ENCODE measurements around the gene EPHA4. TPM values are rescaled to one million over a fixed set of nuclear protein-coding genes. Genes with fewer than 3 reads are reported as not detected.

Gene EPHA4
- total RNA-seq, 3 donors from 2014 or later = 21.4 to 36.8 (median 21.9) TPM

DNA sequence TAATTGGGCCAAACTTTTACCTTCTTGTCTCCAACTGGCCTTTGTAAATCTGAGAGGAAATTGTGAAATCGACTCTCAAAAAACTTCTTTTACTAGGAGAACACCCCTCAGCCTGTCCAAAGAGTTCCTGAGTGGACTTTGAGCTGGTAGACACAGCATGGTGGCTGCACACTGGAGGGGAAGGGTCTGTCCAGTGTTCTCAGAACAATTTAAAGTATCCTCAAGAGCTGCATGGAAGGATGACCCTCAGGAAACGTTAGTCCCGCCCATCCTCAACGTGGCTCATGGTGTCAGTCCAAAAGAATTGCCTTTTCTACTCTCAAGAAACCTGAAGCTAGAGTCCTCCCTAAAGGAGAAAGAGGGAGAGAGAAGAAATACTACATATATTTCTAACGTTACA, 182.7 kb downstream of the EPHA4 start:
- H3K4me1 ChIP-seq (ENCODE audit: low read depth) = no peaks in the 10 kb centered on the region
- intact Hi-C loops (cut with DNase I, micrococcal nuclease) = no loop called here
- no peaks in the 10 kb centered on the region for H3K9me3 ChIP-seq
- TF ChIP-seq, protein P1, sequence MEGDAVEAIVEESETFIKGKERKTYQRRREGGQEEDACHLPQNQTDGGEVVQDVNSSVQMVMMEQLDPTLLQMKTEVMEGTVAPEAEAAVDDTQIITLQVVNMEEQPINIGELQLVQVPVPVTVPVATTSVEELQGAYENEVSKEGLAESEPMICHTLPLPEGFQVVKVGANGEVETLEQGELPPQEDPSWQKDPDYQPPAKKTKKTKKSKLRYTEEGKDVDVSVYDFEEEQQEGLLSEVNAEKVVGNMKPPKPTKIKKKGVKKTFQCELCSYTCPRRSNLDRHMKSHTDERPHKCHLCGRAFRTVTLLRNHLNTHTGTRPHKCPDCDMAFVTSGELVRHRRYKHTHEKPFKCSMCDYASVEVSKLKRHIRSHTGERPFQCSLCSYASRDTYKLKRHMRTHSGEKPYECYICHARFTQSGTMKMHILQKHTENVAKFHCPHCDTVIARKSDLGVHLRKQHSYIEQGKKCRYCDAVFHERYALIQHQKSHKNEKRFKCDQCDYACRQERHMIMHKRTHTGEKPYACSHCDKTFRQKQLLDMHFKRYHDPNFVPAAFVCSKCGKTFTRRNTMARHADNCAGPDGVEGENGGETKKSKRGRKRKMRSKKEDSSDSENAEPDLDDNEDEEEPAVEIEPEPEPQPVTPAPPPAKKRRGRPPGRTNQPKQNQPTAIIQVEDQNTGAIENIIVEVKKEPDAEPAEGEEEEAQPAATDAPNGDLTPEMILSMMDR (IDR thresholded peaks at IDR 0.05) = no peak
- H3K36me3 ChIP-seq (ENCODE audit: low read depth) = no peaks in the 10 kb centered on the region
- no peak for ATAC-seq
- DNase-seq = no peak
- H3K4me3 ChIP-seq = no peak overlapping the region

DNA sequence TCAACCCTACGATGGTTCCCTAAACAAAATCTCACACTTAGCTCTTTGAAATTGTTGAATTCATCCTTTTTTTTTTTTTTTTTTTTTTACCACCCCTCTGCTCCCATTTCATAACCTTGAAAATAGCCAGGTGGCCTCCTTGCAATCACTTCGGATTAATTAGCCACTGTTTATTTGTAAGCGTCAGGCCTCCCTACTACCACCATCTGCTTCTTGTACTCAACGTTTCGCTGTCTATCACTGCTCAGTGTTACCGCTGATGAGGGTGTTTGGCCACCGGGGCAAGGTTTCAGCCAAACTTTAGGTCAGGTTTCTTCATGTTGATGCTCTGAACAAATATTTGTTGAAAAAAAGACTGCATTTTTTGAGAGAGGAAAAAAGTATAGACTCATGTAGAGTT, 183.2 kb downstream of the EPHA4 start:
- DNase-seq (no peak), ATAC-seq (no peak)
- no peak overlapping the region for H3K4me3 ChIP-seq
- H3K4me1 ChIP-seq (ENCODE audit: low read depth) = no peaks in the 10 kb centered on the region
- no peaks in the 10 kb centered on the region for H3K36me3 ChIP-seq (ENCODE audit: low read depth)
- no peaks in the 10 kb centered on the region for H3K9me3 ChIP-seq
- TF ChIP-seq, protein P1 (IDR thresholded peaks at IDR 0.05) = no peak
- intact Hi-C loops (cut with DNase I, micrococcal nuclease) = no loop called here

DNA sequence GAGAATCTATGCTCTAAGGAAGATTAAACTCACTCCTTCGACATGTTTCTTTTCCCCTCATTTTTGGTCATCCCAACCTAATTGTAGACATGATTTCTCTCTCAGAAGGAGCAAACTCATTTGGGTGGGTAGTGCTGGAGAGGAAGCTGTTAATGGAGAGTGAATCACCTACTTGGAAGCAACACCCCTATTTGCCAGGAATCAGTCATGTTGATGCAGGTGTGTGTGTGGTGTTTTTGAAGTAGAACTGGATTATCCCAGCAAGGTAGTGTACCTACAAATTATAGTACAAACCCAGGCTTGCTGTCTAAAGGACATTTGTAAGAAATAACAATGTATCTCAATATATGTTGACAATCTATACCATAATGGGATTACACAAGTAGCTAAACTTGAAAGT, 186.4 kb downstream of the EPHA4 start:
- TF ChIP-seq, protein P1 (IDR thresholded peaks at IDR 0.05) = no peak
- no peaks in the 10 kb centered on the region for H3K36me3 ChIP-seq (ENCODE audit: low read depth)
- DNase-seq (no peak), ATAC-seq (no peak)
- H3K4me1 ChIP-seq (ENCODE audit: low read depth) = no peaks in the 10 kb centered on the region
- H3K9me3 ChIP-seq = no peaks in the 10 kb centered on the region
- no peak overlapping the region for H3K4me3 ChIP-seq
- intact Hi-C loops (cut with DNase I, micrococcal nuclease) = no loop called here

DNA sequence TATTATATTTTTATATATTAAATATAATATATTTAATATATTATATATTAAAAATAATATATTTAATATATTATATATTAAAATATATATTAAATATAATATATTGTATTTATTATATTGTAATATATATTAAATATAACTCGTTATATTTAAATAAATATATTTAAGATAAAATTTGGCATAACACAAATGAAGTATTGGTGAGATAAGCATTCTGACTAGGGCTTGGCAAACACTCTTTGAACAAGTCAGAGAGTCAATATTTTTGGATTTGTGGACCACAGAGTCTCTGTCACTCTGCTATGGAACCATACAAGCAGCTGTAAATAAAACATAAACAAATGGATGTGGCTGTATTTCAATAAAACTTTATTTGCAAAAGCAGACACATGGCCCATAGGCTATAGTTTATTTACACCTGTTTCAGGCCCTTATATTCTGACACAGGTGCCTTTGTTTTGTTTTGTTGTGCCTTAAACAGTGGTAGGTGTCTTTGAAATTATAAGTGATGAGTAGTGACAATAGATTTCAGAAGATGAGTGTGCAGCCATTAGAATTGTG, 190.1 kb downstream of the EPHA4 start:
- no peaks in the 10 kb centered on the region for H3K4me1 ChIP-seq (ENCODE audit: low read depth)
- no peaks in the 10 kb centered on the region for H3K9me3 ChIP-seq
- ATAC-seq (no peak), DNase-seq (no peak)
- H3K36me3 ChIP-seq (ENCODE audit: low read depth) = no peaks in the 10 kb centered on the region
- intact Hi-C loops (cut with DNase I, micrococcal nuclease) = no loop called here
- H3K4me3 ChIP-seq = no peak overlapping the region
- TF ChIP-seq, protein P1 (IDR thresholded peaks at IDR 0.05) = no peak

DNA sequence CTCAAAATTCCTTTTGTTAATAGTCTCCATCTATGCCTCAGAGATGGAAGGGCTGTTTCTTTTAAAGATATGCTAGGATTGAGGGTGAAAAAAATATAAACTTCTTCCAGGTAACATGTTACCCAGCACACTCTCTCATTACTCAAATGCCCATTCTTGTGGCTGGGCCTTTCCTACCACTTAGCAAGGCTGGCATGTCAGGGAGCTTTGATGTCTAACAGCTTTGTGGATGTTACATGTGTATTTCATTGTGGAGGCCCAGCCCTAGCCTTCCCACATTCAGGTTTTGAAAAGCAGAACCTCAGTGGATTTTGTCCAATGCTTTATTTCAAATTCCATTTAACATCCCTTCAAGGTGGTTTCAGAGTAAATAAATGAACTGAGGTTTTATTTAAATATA, 191.4 kb downstream of the EPHA4 start:
- Histone ChIP-seq H3K4me1 (ENCODE audit: low read depth) (no peaks in the 10 kb centered on the region), H3K36me3 (ENCODE audit: low read depth) (no peaks in the 10 kb centered on the region), H3K9me3 (no peaks in the 10 kb centered on the region), H3K4me3 (no peak overlapping the region)
- intact Hi-C loops (cut with DNase I, micrococcal nuclease) = no loop called here
- no peak for ATAC-seq
- TF ChIP-seq, protein P1 (IDR thresholded peaks at IDR 0.05) = no peak
- DNase-seq = no peak

DNA sequence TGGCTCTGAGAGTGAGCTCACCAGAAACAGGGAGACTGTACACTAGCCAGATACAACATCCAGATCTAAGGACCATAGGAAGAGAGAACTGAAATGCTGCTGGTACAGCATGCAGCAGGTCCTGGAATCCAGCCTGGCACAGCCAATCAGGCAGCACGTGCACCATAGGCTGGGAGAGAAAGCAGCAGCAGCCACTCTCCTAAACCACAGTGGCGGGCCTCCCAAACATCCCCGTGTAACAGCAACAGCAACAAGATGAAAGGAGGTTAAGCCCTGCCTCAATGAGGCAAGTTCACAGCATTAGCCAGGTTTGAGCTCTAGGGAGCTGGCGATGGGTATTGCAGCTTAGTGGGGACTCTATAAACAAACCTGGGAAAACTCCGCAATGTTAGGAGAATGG, 192.0 kb downstream of the EPHA4 start:
- ATAC-seq (no peak), DNase-seq (no peak)
- H3K9me3 ChIP-seq = no peaks in the 10 kb centered on the region
- H3K4me3 ChIP-seq = no peak overlapping the region
- H3K4me1 ChIP-seq (ENCODE audit: low read depth) = no peaks in the 10 kb centered on the region
- H3K36me3 ChIP-seq (ENCODE audit: low read depth) = no peaks in the 10 kb centered on the region
- TF ChIP-seq, protein P1 (IDR thresholded peaks at IDR 0.05) = no peak
- intact Hi-C loops (cut with DNase I, micrococcal nuclease) = no loop called here

Data from mucosa of descending colon (tissue), 3 donors.